GM23338 (cell line): ENCODE measurements around the gene XRCC6. TPM values are rescaled to one million over a fixed set of nuclear protein-coding genes. Genes with fewer than 3 reads are reported as not detected.

Experiments
- ATAC-seq: fragments of 200-7000 bp; cut with Tn5 transposase; 3 replicates; pipeline ENCODE4 v1.9.1; 2020
- DNase-seq: peaks from one replicate; pipeline ENCODE4 v3.0.0-alpha.2; 2015; ENCODE audit warnings: low spot score
- H2AFZ ChIP-seq: fragments of 200-600 bp; sonication (generic); 2 replicates; pipeline ENCODE4 v1.8.0; 2016; ENCODE audit warnings: antibody characterized with exemption, mild to moderate bottlenecking, moderate library complexity
- H3F3A ChIP-seq: fragments of 200-600 bp; sonication (generic); replicated peaks from 2 replicates; pipeline ENCODE4 v1.8.0; 2017; ENCODE audit warnings: antibody characterized with exemption, mixed run types, low read depth
- H3K27ac ChIP-seq: fragments of 200-600 bp; sonication (generic); 2 replicates; pipeline ENCODE4 v1.6.1; 2016; ENCODE audit warnings: low read depth
- H3K27me3 ChIP-seq: fragments of 200-600 bp; sonication (generic); 2 replicates; pipeline ENCODE4 v1.8.0; 2016; ENCODE audit warnings: mild to moderate bottlenecking, mixed run types, moderate library complexity; ENCODE audit not compliant: insufficient read depth
- H3K36me3 ChIP-seq: fragments of 200-600 bp; sonication (generic); 2 replicates; pipeline ENCODE4 v1.8.0; 2016; ENCODE audit warnings: mild to moderate bottlenecking; ENCODE audit not compliant: insufficient read depth
- H3K4me1 ChIP-seq: fragments of 200-600 bp; sonication (generic); 2 replicates; pipeline ENCODE4 v1.8.0; 2016; ENCODE audit warnings: mild to moderate bottlenecking, moderate library complexity; ENCODE audit not compliant: insufficient read depth
- H3K4me2 ChIP-seq: fragments of 200-600 bp; sonication (generic); 2 replicates; pipeline ENCODE4 v1.7.1; 2017; ENCODE audit warnings: mixed run types
- H3K4me3 ChIP-seq: fragments of 200-600 bp; sonication (generic); 2 replicates; pipeline ENCODE4 v1.6.1; 2016; ENCODE audit warnings: mixed run types
- H3K79me2 ChIP-seq: fragments of 200-600 bp; sonication (generic); replicated peaks from 2 replicates; pipeline ENCODE4 v1.8.0; 2017; ENCODE audit warnings: mild to moderate bottlenecking; ENCODE audit not compliant: insufficient read depth
- H3K9me2 ChIP-seq: fragments of 200-600 bp; sonication (generic); 2 replicates; pipeline ENCODE4 v1.8.0; 2017; ENCODE audit not compliant: insufficient read depth
- H4K20me1 ChIP-seq: fragments of 200-600 bp; sonication (generic); replicated peaks from 2 replicates; pipeline ENCODE4 v1.8.0; 2017; ENCODE audit warnings: mild to moderate bottlenecking; ENCODE audit not compliant: insufficient read depth
- H3K27ac Mint-ChIP-seq: 2 replicates; pipeline ENCODE4 v1.8.0; 2020; ENCODE audit warnings: inconsistent platforms, mild to moderate bottlenecking, moderate library complexity, mixed read lengths
- H3K27me3 Mint-ChIP-seq: 3 replicates; pipeline ENCODE4 v1.8.0; 2022; ENCODE audit warnings: low read depth, mild to moderate bottlenecking, moderate library complexity, mixed read lengths, inconsistent platforms; ENCODE audit not compliant: insufficient read depth, poor library complexity
- H3K36me3 Mint-ChIP-seq: 3 replicates; pipeline ENCODE4 v1.8.0; 2021; ENCODE audit warnings: low read depth, mild to moderate bottlenecking, inconsistent platforms, moderate library complexity, mixed read lengths
- H3K4me1 Mint-ChIP-seq: 3 replicates; pipeline ENCODE4 v1.8.0; 2020; ENCODE audit warnings: mild to moderate bottlenecking, inconsistent platforms, mixed read lengths
- H3K4me3 Mint-ChIP-seq: 3 replicates; pipeline ENCODE4 v1.8.0; 2021; ENCODE audit warnings: moderate library complexity, mild to moderate bottlenecking, inconsistent platforms, mixed read lengths
- H3K9me3 Mint-ChIP-seq: 3 replicates; pipeline ENCODE4 v1.8.0; 2020; ENCODE audit warnings: moderate library complexity, mild to moderate bottlenecking, inconsistent platforms, mixed read lengths
- CREB1 ChIP-seq: fragments of 250-450 bp; sonication (Bioruptor Pico); IDR thresholded peaks from 2 replicates; pipeline ENCODE4 v1.5.0; 2020; ENCODE audit warnings: low read depth, mild to moderate bottlenecking, moderate library complexity
- EZH2 ChIP-seq: fragments of 200-600 bp; sonication (generic); IDR thresholded peaks from one replicate; pipeline ENCODE4 v1.8.0; 2017; ENCODE audit warnings: antibody characterized with exemption, mild to moderate bottlenecking, low read depth; ENCODE audit not compliant: unreplicated experiment
- EZH2phosphoT487 ChIP-seq: fragments of 200-600 bp; sonication (generic); IDR thresholded peaks from one replicate; pipeline ENCODE4 v1.8.1; 2018; ENCODE audit warnings: antibody characterized with exemption; ENCODE audit not compliant: unreplicated experiment
- NANOG ChIP-seq: IDR thresholded peaks from 2 replicates; pipeline ENCODE4 v1.6.1; 2016; ENCODE audit warnings: antibody characterized with exemption, borderline replicate concordance
- STAT1 ChIP-seq: IDR thresholded peaks from one replicate; pipeline ENCODE4 v1.6.1; 2016; ENCODE audit warnings: antibody characterized with exemption; ENCODE audit not compliant: unreplicated experiment
- ZNF114 ChIP-seq: fragments of 250-450 bp; sonication (Bioruptor Pico); IDR thresholded peaks from 2 replicates; pipeline ENCODE4 v1.5.0; 2020; ENCODE audit warnings: mild to moderate bottlenecking, moderate library complexity
- ZNF331 ChIP-seq: fragments of 250-450 bp; sonication (Bioruptor Pico); IDR thresholded peaks from 2 replicates; pipeline ENCODE4 v1.5.0; 2020; ENCODE audit warnings: low read depth, mild to moderate bottlenecking, moderate library complexity
- polyA plus RNA-seq: library from polyadenylated mRNA; unstranded; fragments of >200 nt; fragmentation: Nextera tagmentation; extraction: Ambion mirVana; gene quantifications from 2 replicates; pipeline ENCODE4 v1.2.1, GENCODE V29; 2016
- total RNA-seq: library from RNA; depleted of rRNA; stranded (reverse); fragments of >200 nt; shearing (Covaris generic); gene quantifications from 2 replicates; pipeline ENCODE4 v1.2.3, GENCODE V29; 2014
- TF ChIP-seq, protein P1 (sequence below), 2 experiments: fragments of 200-600 bp in 1 of 2; sonication (generic) in 1 of 2; conservative IDR thresholded peaks; 2 replicates each; pipeline versions ENCODE4 v1.5.1 to v1.6.1; 2016 to 2017; ENCODE audit warnings: antibody characterized with exemption in 2 of 2, low read depth in 2 of 2, mild to moderate bottlenecking in 2 of 2, moderate library complexity in 1 of 2
- TF ChIP-seq, protein P2 (sequence below): IDR thresholded peaks from one replicate; pipeline ENCODE4 v1.6.1; 2018; ENCODE audit warnings: antibody characterized with exemption; ENCODE audit not compliant: unreplicated experiment
- TF ChIP-seq, protein P3 (sequence below): fragments of 250-450 bp; sonication (Bioruptor Pico); IDR thresholded peaks from 2 replicates; pipeline ENCODE4 v1.5.0; 2020; ENCODE audit warnings: mild to moderate bottlenecking, moderate library complexity

The XRCC6 gene
- total and polyA plus RNA-seq, 2 experiments from 2014 or later = 351 to 498 TPM

DNA sequence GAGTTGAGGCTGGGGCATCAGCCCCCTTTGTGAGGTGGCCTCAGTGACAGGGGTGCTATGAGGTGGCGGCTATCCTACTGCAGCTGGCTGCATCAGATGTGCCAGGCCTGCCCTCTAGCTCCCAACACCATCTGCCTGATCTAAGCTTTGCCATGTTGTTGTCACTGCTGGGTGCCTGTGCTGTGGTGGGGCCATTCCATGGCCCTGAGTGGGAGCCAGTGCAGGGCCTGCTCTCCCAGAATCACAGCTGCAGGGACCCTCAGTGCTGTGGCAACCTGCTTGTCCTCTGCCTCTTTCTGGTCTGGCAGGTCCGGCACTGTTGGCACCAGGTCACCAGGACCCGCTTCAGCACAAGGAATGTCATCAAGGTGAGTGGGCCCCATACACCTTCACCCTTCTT is 69.4 kb downstream of the XRCC6 start (continued):
- TF ChIP-seq, protein P1, sequence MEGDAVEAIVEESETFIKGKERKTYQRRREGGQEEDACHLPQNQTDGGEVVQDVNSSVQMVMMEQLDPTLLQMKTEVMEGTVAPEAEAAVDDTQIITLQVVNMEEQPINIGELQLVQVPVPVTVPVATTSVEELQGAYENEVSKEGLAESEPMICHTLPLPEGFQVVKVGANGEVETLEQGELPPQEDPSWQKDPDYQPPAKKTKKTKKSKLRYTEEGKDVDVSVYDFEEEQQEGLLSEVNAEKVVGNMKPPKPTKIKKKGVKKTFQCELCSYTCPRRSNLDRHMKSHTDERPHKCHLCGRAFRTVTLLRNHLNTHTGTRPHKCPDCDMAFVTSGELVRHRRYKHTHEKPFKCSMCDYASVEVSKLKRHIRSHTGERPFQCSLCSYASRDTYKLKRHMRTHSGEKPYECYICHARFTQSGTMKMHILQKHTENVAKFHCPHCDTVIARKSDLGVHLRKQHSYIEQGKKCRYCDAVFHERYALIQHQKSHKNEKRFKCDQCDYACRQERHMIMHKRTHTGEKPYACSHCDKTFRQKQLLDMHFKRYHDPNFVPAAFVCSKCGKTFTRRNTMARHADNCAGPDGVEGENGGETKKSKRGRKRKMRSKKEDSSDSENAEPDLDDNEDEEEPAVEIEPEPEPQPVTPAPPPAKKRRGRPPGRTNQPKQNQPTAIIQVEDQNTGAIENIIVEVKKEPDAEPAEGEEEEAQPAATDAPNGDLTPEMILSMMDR (conservative IDR thresholded peaks at IDR 0.05; ENCODE audit: low read depth in 2 of 2) = no peak
- TF ChIP-seq ZNF331 (CRISPR knock-in tag) (no peak), ZNF114 (CRISPR knock-in tag) (no peak), EZH2phosphoT487 (no peak), EZH2 (no peak), STAT1 (no peak), NANOG (no peak)
- TF ChIP-seq, protein P2, sequence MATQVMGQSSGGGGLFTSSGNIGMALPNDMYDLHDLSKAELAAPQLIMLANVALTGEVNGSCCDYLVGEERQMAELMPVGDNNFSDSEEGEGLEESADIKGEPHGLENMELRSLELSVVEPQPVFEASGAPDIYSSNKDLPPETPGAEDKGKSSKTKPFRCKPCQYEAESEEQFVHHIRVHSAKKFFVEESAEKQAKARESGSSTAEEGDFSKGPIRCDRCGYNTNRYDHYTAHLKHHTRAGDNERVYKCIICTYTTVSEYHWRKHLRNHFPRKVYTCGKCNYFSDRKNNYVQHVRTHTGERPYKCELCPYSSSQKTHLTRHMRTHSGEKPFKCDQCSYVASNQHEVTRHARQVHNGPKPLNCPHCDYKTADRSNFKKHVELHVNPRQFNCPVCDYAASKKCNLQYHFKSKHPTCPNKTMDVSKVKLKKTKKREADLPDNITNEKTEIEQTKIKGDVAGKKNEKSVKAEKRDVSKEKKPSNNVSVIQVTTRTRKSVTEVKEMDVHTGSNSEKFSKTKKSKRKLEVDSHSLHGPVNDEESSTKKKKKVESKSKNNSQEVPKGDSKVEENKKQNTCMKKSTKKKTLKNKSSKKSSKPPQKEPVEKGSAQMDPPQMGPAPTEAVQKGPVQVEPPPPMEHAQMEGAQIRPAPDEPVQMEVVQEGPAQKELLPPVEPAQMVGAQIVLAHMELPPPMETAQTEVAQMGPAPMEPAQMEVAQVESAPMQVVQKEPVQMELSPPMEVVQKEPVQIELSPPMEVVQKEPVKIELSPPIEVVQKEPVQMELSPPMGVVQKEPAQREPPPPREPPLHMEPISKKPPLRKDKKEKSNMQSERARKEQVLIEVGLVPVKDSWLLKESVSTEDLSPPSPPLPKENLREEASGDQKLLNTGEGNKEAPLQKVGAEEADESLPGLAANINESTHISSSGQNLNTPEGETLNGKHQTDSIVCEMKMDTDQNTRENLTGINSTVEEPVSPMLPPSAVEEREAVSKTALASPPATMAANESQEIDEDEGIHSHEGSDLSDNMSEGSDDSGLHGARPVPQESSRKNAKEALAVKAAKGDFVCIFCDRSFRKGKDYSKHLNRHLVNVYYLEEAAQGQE = no peak

DNA sequence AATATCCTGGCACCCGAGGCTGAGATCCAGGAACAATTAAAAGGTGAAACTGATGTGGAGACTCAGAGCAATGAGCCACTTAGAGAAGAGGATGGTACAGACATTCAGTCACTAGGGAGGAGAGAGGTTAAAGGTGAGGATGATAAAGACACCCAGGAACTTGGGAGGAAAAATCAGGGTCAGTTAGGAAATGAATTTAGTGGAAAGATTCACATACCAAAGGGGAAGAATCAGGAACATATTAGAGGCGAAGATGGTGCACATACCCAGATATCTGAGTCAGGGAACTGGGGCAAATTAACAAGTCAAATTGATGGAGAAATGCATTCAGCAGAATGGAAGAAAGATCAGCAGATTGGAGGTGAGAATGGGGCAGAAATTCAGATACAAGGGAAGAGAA is 74.1 kb downstream of the XRCC6 start:
- H3K4me3 Mint-ChIP-seq = no peak overlapping the region
- Histone ChIP-seq H3K79me2 (no peaks in the 10 kb centered on the region), H3K36me3 (no peaks in the 10 kb centered on the region), H4K20me1 (no peaks in the 10 kb centered on the region), H3K27ac (no peak overlapping the region), H3K4me1 (peaks cover 10% of the 10 kb centered on the region), H3K9me2 (no peaks in the 10 kb centered on the region), H3F3A (0 out of 2 replicates have a peak, but pooled peaks cover 8% of the 10 kb centered on the region), H3K27me3 (peaks cover 25% of the 10 kb centered on the region), H3K4me2 (no peak overlapping the region), H3K4me3 (no peak overlapping the region), H2AFZ (no peak overlapping the region)
- peaks cover 7% of the 10 kb centered on the region; the same call in 2 of the 3 replicates for H3K4me1 Mint-ChIP-seq
- peaks cover 5% of the 10 kb centered on the region; the same call in 2 of the 3 replicates for H3K9me3 Mint-ChIP-seq
- peaks cover 11% of the 10 kb centered on the region for H3K27me3 Mint-ChIP-seq
- DNase-seq (no peak), ATAC-seq (no peak)
- no peak overlapping the region for H3K27ac Mint-ChIP-seq
- H3K36me3 Mint-ChIP-seq = peaks cover 6% of the 10 kb centered on the region; the same call in 2 of the 3 replicates
- TF ChIP-seq, protein P3, sequence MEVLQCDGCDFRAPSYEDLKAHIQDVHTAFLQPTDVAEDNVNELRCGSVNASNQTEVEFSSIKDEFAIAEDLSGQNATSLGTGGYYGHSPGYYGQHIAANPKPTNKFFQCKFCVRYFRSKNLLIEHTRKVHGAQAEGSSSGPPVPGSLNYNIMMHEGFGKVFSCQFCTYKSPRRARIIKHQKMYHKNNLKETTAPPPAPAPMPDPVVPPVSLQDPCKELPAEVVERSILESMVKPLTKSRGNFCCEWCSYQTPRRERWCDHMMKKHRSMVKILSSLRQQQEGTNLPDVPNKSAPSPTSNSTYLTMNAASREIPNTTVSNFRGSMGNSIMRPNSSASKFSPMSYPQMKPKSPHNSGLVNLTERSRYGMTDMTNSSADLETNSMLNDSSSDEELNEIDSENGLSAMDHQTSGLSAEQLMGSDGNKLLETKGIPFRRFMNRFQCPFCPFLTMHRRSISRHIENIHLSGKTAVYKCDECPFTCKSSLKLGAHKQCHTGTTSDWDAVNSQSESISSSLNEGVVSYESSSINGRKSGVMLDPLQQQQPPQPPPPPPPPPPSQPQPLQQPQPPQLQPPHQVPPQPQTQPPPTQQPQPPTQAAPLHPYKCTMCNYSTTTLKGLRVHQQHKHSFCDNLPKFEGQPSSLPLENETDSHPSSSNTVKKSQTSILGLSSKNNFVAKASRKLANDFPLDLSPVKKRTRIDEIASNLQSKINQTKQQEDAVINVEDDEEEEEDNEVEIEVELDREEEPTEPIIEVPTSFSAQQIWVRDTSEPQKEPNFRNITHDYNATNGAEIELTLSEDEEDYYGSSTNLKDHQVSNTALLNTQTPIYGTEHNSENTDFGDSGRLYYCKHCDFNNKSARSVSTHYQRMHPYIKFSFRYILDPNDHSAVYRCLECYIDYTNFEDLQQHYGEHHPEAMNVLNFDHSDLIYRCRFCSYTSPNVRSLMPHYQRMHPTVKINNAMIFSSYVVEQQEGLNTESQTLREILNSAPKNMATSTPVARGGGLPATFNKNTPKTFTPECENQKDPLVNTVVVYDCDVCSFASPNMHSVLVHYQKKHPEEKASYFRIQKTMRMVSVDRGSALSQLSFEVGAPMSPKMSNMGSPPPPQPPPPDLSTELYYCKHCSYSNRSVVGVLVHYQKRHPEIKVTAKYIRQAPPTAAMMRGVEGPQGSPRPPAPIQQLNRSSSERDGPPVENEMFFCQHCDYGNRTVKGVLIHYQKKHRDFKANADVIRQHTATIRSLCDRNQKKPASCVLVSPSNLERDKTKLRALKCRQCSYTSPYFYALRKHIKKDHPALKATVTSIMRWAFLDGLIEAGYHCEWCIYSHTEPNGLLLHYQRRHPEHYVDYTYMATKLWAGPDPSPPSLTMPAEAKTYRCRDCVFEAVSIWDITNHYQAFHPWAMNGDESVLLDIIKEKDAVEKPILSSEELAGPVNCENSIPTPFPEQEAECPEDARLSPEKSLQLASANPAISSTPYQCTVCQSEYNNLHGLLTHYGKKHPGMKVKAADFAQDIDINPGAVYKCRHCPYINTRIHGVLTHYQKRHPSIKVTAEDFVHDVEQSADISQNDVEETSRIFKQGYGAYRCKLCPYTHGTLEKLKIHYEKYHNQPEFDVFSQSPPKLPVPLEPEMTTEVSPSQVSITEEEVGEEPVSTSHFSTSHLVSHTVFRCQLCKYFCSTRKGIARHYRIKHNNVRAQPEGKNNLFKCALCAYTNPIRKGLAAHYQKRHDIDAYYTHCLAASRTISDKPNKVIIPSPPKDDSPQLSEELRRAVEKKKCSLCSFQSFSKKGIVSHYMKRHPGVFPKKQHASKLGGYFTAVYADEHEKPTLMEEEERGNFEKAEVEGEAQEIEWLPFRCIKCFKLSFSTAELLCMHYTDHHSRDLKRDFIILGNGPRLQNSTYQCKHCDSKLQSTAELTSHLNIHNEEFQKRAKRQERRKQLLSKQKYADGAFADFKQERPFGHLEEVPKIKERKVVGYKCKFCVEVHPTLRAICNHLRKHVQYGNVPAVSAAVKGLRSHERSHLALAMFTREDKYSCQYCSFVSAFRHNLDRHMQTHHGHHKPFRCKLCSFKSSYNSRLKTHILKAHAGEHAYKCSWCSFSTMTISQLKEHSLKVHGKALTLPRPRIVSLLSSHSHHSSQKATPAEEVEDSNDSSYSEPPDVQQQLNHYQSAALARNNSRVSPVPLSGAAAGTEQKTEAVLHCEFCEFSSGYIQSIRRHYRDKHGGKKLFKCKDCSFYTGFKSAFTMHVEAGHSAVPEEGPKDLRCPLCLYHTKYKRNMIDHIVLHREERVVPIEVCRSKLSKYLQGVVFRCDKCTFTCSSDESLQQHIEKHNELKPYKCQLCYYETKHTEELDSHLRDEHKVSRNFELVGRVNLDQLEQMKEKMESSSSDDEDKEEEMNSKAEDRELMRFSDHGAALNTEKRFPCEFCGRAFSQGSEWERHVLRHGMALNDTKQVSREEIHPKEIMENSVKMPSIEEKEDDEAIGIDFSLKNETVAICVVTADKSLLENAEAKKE = no peak
- TF ChIP-seq ZNF331 (CRISPR knock-in tag) (no peak), NANOG (no peak), CREB1 (no peak)
- TF ChIP-seq, protein P1 (conservative IDR thresholded peaks at IDR 0.05; ENCODE audit: low read depth in 2 of 2) = no peak
